Hepatocyte (in vitro differentiated cells): Measurements from ENCODE around the gene HMX2.

ENCODE experiments used
- CTCF ChIP-seq: fragments of 200-600 bp; sonication (generic); IDR thresholded peaks from 2 replicates; pipeline ENCODE4 v1.5.1; 2016; ENCODE audit warnings: antibody characterized with exemption, mild to moderate bottlenecking; ENCODE audit not compliant: poor library complexity
- EZH2 ChIP-seq: fragments of 200-600 bp; sonication (generic); IDR thresholded peaks from 2 replicates; pipeline ENCODE4 v1.6.1; 2016; ENCODE audit warnings: antibody characterized with exemption, mild to moderate bottlenecking, borderline replicate concordance
- EZH2phosphoT487 ChIP-seq: fragments of 200-600 bp; sonication (generic); IDR thresholded peaks from one replicate; pipeline ENCODE4 v1.6.1; 2018; ENCODE audit warnings: antibody characterized with exemption, mild to moderate bottlenecking, low read depth, moderate library complexity; ENCODE audit not compliant: unreplicated experiment, severe bottlenecking

- TF ChIP-seq CTCF, result no peak
- TF ChIP-seq EZH2phosphoT487, result no peak
- TF ChIP-seq EZH2, result no peak
Measured at GRCh38 chr10:123100030-123100762, 47.7 kb upstream of the HMX2 start.
